Caco-2 (cell line): ENCODE measurements around the gene FOXD4L4. TPM values are rescaled to one million over a fixed set of nuclear protein-coding genes. Genes with fewer than 3 reads are reported as not detected.
"Not testable (repeated sequence)": the region's sequence is repeated elsewhere in the genome, so short reads cannot be mapped to it uniquely, and the experiment has no call there.

ENCODE experiments used
- Bru-seq: library from RNA; stranded (reverse); fragments of 400-500 nt; gene quantifications from one replicate; lab custom pipeline; 2021; lab: Mats Ljungman, UMichigan
- BruChase-seq, 2 experiments: library from RNA; stranded (reverse); fragments of 400-500 nt; gene quantifications; one replicate each; lab custom pipeline; 2021; lab: Mats Ljungman, UMichigan
- BruUV-seq: library from RNA; stranded (reverse); fragments of 400-500 nt; replicated peaks from 2 replicates; lab custom pipeline; 2021; lab: Mats Ljungman, UMichigan
- CTCF ChIA-PET: fragments of 300-600 bp; sonication (Branson Sonifier 250); formaldehyde crosslinking; loops from one replicate; lab custom pipeline; 2022; ENCODE audit warnings: antibody characterized with exemption; lab: Charles Lee
- POLR2A ChIA-PET: fragments of 300-600 bp; sonication (Branson Sonifier 250); formaldehyde crosslinking; loops from one replicate; lab custom pipeline; 2022; ENCODE audit warnings: antibody characterized with exemption; lab: Charles Lee
- DNase-seq, 2 experiments: peaks; one replicate each; pipeline versions ENCODE4 v3.0.0 to v3.0.0-alpha.2; 2020 to 2022
- H3K27me3 ChIP-seq: replicated peaks from 2 replicates; pipeline ENCODE4 v1.6.0; 2011; ENCODE audit warnings: low read length; ENCODE audit not compliant: control insufficient read depth, insufficient read depth
- H3K36me3 ChIP-seq: 2 replicates; pipeline ENCODE4 v1.5.1; 2011; ENCODE audit warnings: low read length; ENCODE audit not compliant: control insufficient read depth, insufficient read depth
- H3K4me1 ChIP-seq: fragments of 250-450 bp; sonication (Bioruptor Pico); 2 replicates; pipeline ENCODE4 v1.5.1; 2020; ENCODE audit warnings: mild to moderate bottlenecking
- H3K4me3 ChIP-seq: 2 replicates; pipeline ENCODE4 v1.5.1; 2011; ENCODE audit warnings: low read depth, mild to moderate bottlenecking, control low read depth, low read length
- H3K9me3 ChIP-seq: fragments of 250-450 bp; sonication (Bioruptor Pico); 2 replicates; pipeline ENCODE4 v1.5.1; 2020; ENCODE audit warnings: mild to moderate bottlenecking, moderate library complexity
- H3K27ac Mint-ChIP-seq: one replicate; pipeline ENCODE4 v1.8.0; 2022; ENCODE audit warnings: mixed read lengths; ENCODE audit not compliant: unreplicated experiment
- H3K27me3 Mint-ChIP-seq: one replicate; pipeline ENCODE4 v1.8.0; 2022; ENCODE audit warnings: mixed read lengths; ENCODE audit not compliant: insufficient read depth, unreplicated experiment
- H3K36me3 Mint-ChIP-seq: one replicate; pipeline ENCODE4 v1.8.0; 2022; ENCODE audit warnings: mild to moderate bottlenecking, mixed read lengths; ENCODE audit not compliant: insufficient read depth, unreplicated experiment
- H3K4me1 Mint-ChIP-seq: one replicate; pipeline ENCODE4 v1.8.0; 2022; ENCODE audit warnings: low read depth, mixed read lengths; ENCODE audit not compliant: unreplicated experiment
- H3K4me3 Mint-ChIP-seq: one replicate; pipeline ENCODE4 v1.8.0; 2022; ENCODE audit warnings: mild to moderate bottlenecking, moderate library complexity, mixed read lengths; ENCODE audit not compliant: unreplicated experiment
- H3K9me3 Mint-ChIP-seq: one replicate; pipeline ENCODE4 v1.8.0; 2022; ENCODE audit warnings: mixed read lengths; ENCODE audit not compliant: unreplicated experiment
- intact Hi-C: fragments of 100-400 bp; cut with micrococcal nuclease; formaldehyde crosslinking; loops from one replicate; pipeline ENCODE4 v1.10.0; 2022; ENCODE audit not compliant: unreplicated experiment
- long read RNA-seq: library from polyadenylated mRNA; stranded (forward); transcript quantifications from one replicate; pipeline ENCODE4 v2.0.0, GENCODE V29; 2022
- total RNA-seq: library from RNA; stranded (reverse); gene quantifications from 2 replicates; pipeline ENCODE4 v1.2.3, GENCODE V29; 2022

FOXD4L4 gene
- total RNA-seq = 0.26 and 0.32 TPM in 2 replicates
- Bru-seq, nascent RNA = percentile 43 among the genes with signal in this experiment
- percentile 42 among the genes with signal in this experiment for BruChase-seq, experiment 1, labeled RNA remaining after a 2-hour chase
- BruChase-seq, experiment 2, labeled RNA remaining after a 6-hour chase = percentile 36 among the genes with signal in this experiment
- long read RNA-seq = 0 reads

- H3K4me3 ChIP-seq, H3K4me3 Mint-ChIP-seq, H3K36me3 Mint-ChIP-seq, CTCF ChIA-PET, intact Hi-C loops, H3K4me1 Mint-ChIP-seq, H3K36me3 ChIP-seq, DNase-seq, H3K9me3 ChIP-seq, H3K9me3 Mint-ChIP-seq, H3K27me3 Mint-ChIP-seq, H3K4me1 ChIP-seq, H3K27ac Mint-ChIP-seq, H3K27me3 ChIP-seq, POLR2A ChIA-PET: not testable (repeated sequence)
- TSS peak; percentile 16 for BruUV-seq
Observed at GRCh38 chr9:65737096-65737564, at the start of gene FOXD4L4. FOXD4L4 (plus strand) TSS chr9:65737146; CDS start chr9:65737146, 0 bp downstream.

- CTCF ChIA-PET, H3K36me3 ChIP-seq, H3K9me3 ChIP-seq, H3K27ac Mint-ChIP-seq, H3K4me3 Mint-ChIP-seq, H3K27me3 Mint-ChIP-seq, POLR2A ChIA-PET, intact Hi-C loops, DNase-seq, H3K4me1 Mint-ChIP-seq, H3K4me3 ChIP-seq, H3K4me1 ChIP-seq, H3K9me3 Mint-ChIP-seq, BruUV-seq, H3K27me3 ChIP-seq, H3K36me3 Mint-ChIP-seq: not testable (repeated sequence)
Observed at GRCh38 chr9:65703550-65703949, 33.4 kb upstream of the FOXD4L4 start.

GRCh38 chr9:65714445-65714844 is 22.5 kb upstream of the FOXD4L4 start:
- intact Hi-C loops, POLR2A ChIA-PET, H3K4me1 Mint-ChIP-seq, DNase-seq, H3K9me3 Mint-ChIP-seq, H3K27me3 Mint-ChIP-seq, H3K9me3 ChIP-seq, H3K36me3 ChIP-seq, H3K4me1 ChIP-seq, H3K4me3 Mint-ChIP-seq, H3K36me3 Mint-ChIP-seq, H3K27ac Mint-ChIP-seq, H3K4me3 ChIP-seq, H3K27me3 ChIP-seq, BruUV-seq, CTCF ChIA-PET: not testable (repeated sequence)

- H3K36me3 Mint-ChIP-seq, H3K4me1 Mint-ChIP-seq, BruUV-seq, intact Hi-C loops, H3K4me1 ChIP-seq, DNase-seq, H3K9me3 Mint-ChIP-seq, CTCF ChIA-PET, POLR2A ChIA-PET, H3K4me3 ChIP-seq, H3K36me3 ChIP-seq, H3K27me3 ChIP-seq, H3K9me3 ChIP-seq, H3K27ac Mint-ChIP-seq, H3K4me3 Mint-ChIP-seq, H3K27me3 Mint-ChIP-seq: not testable (repeated sequence)
Observed at GRCh38 chr9:65738133-65738532, 1.2 kb downstream of the FOXD4L4 start.

Other genes starting within 250 kb of the FOXD4L4 start
- gene ZNG1E, start 61.2 kb upstream of the FOXD4L4 start, total RNA-seq = 30.4 and 35.9 TPM in 2 replicates